C4-2B (cell line): ENCODE measurements around the gene COG7.

ENCODE experiments used
- ZFX ChIP-seq: fragments of 450-650 bp; IDR thresholded peaks from 2 replicates; pipeline ENCODE4 v1.6.1; 2017
- TF ChIP-seq, protein P1 (sequence below): fragments of 450-650 bp; conservative IDR thresholded peaks from 2 replicates; pipeline ENCODE4 v1.5.1; 2017; ENCODE audit warnings: mild to moderate bottlenecking

DNA sequence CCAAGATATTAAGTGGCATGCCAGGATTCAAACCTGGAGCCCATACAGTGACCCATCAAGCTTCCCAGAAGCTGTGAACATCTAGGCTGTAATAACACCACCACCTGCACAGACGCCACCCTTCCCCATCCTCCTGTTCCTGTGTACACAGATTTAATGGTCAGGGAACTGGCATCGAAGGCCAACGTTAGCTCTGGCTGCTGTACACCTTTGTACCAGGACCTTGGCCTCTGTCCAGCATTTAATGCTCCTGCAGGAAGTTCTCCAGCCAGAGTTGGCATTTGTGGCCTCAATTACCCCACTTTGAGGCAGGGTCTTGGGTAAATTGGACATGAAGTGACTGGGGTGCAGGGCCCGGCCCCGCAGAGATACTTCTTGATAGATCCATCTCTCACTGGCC, 101.6 kb downstream of the COG7 start:
- TF ChIP-seq, protein P1, sequence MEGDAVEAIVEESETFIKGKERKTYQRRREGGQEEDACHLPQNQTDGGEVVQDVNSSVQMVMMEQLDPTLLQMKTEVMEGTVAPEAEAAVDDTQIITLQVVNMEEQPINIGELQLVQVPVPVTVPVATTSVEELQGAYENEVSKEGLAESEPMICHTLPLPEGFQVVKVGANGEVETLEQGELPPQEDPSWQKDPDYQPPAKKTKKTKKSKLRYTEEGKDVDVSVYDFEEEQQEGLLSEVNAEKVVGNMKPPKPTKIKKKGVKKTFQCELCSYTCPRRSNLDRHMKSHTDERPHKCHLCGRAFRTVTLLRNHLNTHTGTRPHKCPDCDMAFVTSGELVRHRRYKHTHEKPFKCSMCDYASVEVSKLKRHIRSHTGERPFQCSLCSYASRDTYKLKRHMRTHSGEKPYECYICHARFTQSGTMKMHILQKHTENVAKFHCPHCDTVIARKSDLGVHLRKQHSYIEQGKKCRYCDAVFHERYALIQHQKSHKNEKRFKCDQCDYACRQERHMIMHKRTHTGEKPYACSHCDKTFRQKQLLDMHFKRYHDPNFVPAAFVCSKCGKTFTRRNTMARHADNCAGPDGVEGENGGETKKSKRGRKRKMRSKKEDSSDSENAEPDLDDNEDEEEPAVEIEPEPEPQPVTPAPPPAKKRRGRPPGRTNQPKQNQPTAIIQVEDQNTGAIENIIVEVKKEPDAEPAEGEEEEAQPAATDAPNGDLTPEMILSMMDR: no peak
- TF ChIP-seq ZFX: no peak
